D341Med (cell line): Measurements from ENCODE around the gene MYH7B.
A peak's percentile ranks its signal among the peaks of the same experiment; 100 is the strongest.

ENCODE experiments used
- DNase-seq: peaks from one replicate; pipeline ENCODE4 v3.0.0; 2012; ENCODE audit warnings: low spot score

MYH7B gene

GRCh38 chr20:34977365-34978091 is 21.9 kb downstream of the MYH7B start:
- DNase-seq = no peak

DNA sequence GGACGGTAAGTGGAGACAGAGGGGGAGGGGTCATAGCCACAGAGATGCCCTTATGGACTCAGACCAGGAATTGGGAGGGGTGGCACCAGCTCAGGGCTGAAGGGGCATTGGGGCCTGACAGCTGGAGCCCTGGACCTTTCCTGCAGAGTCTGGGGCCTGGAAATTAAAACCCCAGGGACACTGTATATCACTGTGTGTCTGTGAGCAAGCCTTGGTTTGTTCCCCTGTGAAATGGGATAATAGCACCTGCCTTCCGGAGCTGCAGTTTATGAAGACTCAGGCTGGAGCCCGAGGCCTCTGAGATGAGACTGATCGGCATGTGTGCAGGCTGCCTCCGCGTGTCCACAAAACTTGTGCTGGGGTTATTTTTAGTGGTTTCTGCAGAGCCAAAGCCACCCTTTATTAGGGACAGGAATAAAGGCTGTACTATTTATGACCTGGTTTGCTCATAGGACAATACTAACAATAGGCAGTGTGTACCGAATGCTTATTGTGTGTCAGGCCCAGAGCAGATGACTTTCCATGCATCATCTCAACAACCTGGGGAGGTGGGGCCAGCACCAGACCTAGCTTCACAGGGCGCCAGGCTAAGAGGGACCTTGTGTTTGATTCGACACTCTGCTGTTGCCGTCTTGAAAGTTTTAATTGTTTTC is 22.6 kb downstream of the MYH7B start:
- no peak for DNase-seq

GRCh38 chr20:34979366-34980153 is 23.9 kb downstream of the MYH7B start:
- no peak for DNase-seq

- peak; percentile 80 for DNase-seq
Measured at GRCh38 chr20:34980543-34981233, 25.0 kb downstream of the MYH7B start.

GRCh38 chr20:34982270-34983088 is 26.8 kb downstream of the MYH7B start:
- DNase-seq = no peak

DNA sequence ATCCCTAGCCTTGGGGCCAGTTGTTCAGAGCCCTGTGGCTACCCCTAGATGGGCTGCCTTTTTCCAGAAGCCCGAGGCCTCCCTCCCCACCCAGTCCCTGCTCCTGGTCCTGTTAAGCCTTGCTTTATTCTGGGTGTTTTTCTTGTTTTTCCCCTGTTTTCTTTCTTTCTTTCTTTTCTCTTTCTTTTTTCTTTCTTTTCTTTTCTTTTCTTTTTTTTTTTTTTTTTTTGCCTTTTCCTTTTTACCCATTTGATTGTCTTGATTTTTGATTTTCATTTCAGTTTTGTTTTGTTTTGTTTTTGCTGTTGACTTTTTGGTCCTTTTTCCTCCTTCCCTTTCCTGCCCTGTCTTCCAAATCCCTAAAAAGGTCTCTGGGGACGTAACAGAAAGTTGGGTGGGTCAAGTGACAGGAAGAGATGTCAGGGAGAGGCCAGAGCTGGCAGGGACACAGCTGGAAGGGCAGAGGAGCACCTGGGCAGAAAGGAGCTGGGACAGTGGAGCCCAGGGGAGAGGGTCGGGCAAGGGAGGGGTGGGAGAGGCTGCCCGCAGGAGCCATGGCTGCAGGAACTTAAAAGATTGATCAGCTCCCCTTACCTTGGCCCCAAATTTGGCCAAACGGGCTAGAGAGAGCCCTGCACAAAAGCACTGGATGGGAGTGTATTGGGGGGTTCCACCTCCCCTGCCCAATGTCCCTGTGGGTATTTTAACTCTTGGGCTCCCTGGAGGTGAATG is 27.6 kb downstream of the MYH7B start:
- no peak for DNase-seq

DNA sequence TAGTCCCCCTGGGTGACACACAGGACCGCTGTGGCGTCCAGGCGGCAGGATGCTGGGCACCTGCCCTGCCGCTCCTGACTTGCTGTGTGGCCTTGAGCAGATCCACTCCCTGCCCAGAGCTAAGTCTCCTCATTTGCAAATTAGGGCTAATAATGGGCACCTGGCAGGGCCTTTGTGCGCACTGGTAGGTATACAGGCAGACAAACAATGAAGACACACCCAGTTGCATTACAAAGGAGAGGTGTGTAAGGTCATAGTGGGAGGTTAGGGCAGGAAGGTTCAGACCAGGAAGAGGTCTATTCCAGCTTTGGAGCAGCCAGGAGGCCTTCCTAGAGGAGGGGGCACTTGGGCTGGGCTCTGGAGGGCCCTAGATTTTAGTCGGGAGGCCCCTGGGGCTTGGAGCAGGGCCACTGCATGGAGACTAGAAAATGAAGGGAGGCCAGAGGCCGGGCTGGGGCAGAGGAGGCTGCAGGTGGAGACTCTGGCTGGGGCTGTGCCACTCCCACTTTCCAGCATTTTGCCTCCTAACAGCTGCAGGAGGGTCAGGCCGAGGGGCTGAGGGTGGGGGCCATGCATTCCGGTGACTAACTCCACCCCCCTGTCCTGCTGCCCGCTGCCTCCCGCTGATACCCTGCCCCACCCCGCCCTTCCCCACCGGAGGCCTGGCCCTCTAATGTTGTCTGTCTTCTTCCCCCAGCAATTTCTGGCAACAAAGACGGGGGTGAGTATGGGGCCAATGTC is 28.5 kb downstream of the MYH7B start:
- DNase-seq = no peak

DNA sequence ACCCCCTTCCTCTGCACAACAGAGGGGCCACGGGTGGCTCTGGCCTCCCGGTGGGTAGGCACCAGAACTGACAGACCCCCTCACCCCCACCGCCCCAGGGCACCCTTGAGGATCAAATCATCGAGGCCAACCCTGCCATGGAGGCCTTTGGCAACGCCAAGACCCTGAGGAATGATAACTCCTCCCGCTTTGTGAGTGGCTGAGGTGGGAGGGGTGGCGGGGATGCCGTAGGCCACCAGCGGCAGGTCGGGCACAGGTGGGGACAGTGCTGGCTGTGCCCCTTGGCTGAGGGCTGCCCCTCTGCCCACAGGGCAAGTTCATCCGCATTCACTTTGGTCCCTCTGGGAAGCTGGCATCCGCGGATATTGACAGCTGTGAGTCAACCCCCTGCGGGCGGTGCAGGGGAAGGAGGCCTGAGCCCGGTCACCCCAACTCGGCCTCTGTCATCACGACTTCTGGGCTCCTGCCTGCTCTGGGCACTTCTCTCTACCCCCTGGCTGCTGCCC is 29.1 kb downstream of the MYH7B start:
- no peak for DNase-seq

GRCh38 chr20:34985461-34986310 is 30.0 kb downstream of the MYH7B start:
- DNase-seq = no peak

DNA sequence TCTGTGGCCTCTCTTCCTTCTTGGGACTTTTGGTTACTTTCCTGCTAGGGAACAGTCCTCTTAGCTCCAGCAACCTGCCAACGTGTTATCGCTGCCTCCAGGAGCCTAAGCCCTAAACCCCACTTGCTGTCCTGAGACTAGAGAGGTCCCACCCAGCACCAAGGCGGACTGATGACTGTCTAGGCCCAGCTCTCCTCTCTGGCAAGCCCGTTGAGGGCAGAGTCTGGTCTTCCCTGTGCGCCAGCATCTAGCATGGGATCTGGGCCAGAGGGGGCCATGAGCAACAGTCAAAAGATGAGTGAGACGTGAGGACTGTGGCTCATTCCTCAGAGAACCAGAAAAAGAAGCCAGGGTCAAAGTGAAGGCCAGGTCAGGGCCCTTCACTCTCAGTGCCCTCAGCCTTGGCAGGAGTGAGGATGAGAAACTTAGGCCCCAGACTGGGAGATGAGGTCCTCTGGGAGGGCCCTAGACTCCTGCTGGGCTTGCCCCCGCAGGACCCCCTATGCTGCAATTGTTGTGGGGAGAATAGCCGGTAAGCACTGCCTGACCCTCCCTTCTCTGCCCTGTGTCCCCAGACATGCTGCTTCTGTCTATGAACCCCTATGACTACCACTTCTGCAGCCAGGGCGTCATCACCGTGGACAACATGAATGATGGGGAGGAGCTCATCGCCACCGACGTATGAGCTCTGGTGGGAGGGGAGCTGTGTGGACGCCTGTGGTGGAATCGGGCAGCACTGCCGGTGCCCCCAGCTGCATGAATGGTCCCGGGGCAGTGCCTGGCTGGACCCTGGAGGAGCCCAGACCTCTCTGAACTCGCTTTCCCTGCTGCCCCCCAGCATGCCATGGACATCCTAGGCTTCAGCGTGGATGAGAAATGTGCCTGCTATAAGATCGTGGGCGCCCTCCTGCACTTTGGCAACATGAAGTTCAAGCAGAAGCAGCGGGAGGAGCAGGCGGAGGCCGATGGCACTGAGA is 30.9 kb downstream of the MYH7B start:
- no peak for DNase-seq

DNA sequence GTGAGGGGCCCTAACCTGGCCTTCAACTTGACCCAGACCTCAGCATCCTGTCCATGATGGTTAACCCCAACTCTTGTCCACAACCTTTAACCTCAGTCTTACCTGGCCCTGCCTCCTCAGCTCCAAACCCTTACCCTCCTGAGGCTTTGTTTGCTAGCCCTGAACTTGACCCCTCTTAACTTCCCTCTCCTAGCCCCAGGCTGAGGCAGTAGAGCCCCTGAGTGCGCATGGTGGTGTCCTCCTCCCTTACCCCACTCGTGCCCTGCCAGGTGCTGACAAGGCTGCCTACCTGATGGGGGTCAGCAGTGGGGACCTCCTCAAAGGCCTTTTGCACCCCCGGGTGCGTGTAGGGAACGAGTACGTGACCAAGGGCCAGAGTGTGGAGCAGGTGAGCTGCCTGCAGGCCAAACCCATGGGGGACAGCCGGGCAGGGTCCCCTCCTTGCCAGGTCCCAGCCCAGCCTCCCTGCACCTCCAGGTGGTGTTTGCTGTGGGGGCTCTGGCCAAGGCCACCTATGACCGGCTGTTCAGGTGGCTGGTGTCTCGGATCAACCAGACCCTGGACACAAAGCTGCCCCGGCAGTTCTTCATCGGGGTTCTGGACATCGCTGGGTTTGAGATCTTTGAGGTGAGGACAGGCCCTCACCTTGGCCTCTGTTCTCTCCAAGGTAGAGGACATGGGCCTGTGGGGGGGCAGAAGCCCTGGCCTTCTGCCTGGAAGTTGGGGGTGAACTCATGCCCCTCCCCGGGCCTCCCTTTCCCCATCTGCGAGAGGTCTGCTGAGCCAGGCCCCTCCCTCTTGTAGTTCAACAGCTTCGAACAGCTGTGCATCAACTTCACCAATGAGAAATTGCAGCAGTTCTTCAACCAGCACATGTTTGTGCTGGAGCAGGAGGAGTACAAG is 31.9 kb downstream of the MYH7B start:
- no peak for DNase-seq

GRCh38 chr20:34988191-34988540 is 32.5 kb downstream of the MYH7B start:
- no peak for DNase-seq

DNA sequence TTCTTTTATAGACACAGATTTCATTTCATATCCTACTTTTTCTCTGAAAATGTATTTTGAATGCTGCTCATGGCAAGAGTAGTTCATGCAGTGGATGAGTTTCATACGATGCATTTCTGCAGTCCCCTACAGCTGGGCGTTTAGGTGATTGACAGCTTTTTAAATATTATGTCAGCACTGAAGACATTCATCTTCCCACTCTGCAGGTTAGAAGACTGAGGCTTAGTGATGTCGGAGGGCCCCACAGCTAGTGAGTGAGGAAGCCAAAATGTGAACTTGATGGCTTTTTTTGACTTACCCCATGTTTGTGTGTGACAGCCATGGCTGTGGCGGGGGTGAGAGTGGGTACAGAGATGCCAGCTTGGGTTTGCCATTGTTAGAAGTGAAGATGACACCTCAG is 33.5 kb downstream of the MYH7B start:
- DNase-seq = no peak

DNA sequence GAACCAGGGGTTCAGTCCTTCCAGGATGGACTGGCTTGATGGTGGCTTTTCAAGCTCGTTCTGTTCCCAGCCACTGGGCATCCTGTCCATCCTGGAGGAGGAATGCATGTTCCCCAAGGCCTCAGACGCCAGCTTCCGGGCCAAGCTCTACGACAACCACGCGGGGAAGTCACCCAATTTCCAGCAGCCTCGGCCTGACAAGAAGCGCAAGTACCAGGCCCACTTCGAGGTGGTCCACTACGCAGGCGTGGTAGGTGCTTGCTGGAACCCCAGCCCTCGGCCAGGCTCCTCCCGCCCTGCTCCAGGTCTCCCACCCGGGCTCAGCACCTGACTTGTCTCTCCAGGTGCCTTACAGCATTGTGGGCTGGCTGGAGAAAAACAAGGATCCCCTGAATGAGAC is 34.0 kb downstream of the MYH7B start:
- DNase-seq = no peak

DNA sequence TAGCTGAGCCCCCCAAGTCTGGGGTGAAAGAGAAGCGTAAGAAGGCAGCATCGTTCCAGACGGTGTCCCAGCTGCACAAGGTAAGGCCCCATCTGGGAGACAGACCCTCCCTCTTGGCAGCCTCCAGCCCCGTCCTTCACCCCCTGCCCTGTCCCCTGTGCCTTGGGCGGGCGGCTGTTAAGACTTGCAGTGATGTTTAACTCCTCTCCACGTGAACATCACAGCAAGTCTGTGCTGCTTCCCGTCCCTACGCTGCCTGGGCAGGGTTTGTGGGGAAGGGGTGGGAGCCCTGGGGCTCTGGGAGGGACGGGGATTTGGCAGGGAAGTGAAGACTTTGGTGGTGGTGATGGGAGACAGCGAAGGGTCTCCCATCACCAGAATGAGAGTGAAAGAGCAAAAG is 34.6 kb downstream of the MYH7B start:
- no peak for DNase-seq

DNA sequence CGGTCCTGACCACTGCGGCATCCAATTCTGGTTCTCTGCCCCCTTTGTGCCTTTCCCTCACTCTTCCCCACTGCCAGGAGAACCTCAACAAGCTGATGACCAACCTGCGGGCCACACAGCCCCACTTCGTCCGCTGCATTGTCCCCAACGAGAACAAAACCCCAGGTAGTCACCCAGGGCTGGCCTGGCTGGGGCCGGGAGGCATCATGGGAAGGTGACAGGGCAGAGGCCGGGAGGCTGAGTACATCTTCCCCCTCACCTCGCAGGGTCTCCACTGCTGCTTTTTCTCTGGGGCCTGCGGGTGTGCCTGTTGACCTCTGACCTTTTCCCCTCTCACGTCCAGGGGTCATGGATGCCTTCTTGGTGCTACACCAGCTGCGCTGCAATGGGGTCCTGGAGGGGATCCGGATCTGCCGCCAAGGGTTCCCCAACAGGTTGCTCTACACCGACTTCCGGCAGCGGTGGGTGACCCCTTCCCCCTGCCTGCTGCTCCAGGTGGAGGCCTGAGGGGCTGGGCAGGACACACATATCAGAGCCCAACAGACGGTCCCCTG is 35.1 kb downstream of the MYH7B start:
- no peak for DNase-seq
